Adipocyte (in vitro differentiated cells): Measurements from ENCODE around the gene FTL.
A peak's percentile ranks its signal among the peaks of the same experiment; 100 is the strongest.

Source experiments
- DNase-seq: peaks from one replicate; pipeline ENCODE4 v3.0.0-alpha.2; 2015; ENCODE audit warnings: low read depth
- H3K27me3 ChIP-seq: replicated peaks from 2 replicates; pipeline ENCODE4 v1.7.0; 2013; ENCODE audit warnings: mild to moderate bottlenecking, low read length, moderate library complexity; ENCODE audit not compliant: control insufficient read depth, insufficient read depth
- H3K36me3 ChIP-seq: 2 replicates; pipeline ENCODE4 v1.7.0; 2013; ENCODE audit warnings: low read length, mild to moderate bottlenecking, moderate library complexity; ENCODE audit not compliant: control insufficient read depth, insufficient read depth, severe bottlenecking
- H3K4me1 ChIP-seq: 2 replicates; pipeline ENCODE4 v1.7.0; 2013; ENCODE audit warnings: mild to moderate bottlenecking, low read length, moderate library complexity; ENCODE audit not compliant: control insufficient read depth, insufficient read depth
- H3K4me3 ChIP-seq: 2 replicates; pipeline ENCODE4 v1.7.0; 2013; ENCODE audit warnings: mild to moderate bottlenecking, low read length, moderate library complexity
- H3K9ac ChIP-seq: 2 replicates; pipeline ENCODE4 v1.7.0; 2013; ENCODE audit warnings: mild to moderate bottlenecking, low read length, moderate library complexity
- H3K9me3 ChIP-seq: 2 replicates; pipeline ENCODE4 v1.7.0; 2013; ENCODE audit warnings: mild to moderate bottlenecking, low read length, moderate library complexity; ENCODE audit not compliant: control insufficient read depth

FTL gene

DNA sequence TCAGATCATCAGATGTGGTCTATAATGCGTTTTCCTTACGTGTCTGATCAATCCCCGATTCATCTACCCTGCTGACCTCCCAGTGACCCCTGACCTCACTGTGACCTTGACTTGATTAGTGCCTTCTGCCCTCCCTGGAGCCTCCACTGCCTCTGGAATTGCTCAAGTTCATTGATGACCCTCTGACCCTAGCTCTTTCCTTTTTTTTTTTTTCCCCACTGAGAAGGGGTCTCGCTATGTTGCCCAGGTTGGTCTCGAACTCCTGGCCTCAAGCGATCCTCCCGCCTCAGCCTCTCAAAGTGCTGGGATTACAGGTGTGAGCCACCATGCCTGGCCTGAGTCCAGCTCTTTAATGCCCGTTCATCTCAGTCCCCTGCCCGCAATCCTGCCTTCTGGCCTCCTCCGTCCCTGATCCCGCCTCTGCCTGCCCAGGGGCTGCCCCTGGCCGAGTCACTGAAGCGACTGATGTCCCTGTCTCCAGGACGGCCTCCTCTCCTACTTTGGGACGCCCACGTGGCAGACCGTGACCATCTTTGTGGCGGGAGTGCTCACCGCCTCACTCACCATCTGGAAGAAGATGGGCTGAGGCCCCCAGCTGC is 4.0 kb upstream of the FTL start:
- no peak for DNase-seq
- Histone ChIP-seq H3K9me3 (no peaks in the 10 kb centered on the region), H3K36me3 (peaks cover 16% of the 10 kb centered on the region), H3K4me1 (peaks cover 30% of the 10 kb centered on the region), H3K9ac (no peak overlapping the region), H3K4me3 (no peak overlapping the region), H3K27me3 (no peaks in the 10 kb centered on the region)

DNA sequence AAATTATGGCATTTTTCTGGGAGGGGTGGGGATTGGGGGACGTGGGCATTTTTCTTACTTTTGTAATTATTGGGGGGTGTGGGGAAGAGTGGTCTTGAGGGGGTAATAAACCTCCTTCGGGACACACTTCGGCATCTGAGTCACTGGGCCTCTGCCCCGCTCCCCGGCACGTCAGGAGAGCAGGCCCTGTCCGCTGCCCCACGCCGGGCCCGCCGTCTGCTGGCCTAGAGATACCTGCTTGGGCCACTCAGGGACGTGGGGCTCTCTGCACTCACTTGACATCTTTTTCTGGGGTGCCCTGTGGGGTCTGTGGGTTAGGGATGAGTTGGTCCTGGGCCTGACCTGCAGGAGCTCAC is 3.5 kb upstream of the FTL start:
- H3K4me3 ChIP-seq: no peak overlapping the region
- peaks cover 27% of the 10 kb centered on the region for H3K4me1 ChIP-seq
- H3K36me3 ChIP-seq: peaks cover 18% of the 10 kb centered on the region

DNA sequence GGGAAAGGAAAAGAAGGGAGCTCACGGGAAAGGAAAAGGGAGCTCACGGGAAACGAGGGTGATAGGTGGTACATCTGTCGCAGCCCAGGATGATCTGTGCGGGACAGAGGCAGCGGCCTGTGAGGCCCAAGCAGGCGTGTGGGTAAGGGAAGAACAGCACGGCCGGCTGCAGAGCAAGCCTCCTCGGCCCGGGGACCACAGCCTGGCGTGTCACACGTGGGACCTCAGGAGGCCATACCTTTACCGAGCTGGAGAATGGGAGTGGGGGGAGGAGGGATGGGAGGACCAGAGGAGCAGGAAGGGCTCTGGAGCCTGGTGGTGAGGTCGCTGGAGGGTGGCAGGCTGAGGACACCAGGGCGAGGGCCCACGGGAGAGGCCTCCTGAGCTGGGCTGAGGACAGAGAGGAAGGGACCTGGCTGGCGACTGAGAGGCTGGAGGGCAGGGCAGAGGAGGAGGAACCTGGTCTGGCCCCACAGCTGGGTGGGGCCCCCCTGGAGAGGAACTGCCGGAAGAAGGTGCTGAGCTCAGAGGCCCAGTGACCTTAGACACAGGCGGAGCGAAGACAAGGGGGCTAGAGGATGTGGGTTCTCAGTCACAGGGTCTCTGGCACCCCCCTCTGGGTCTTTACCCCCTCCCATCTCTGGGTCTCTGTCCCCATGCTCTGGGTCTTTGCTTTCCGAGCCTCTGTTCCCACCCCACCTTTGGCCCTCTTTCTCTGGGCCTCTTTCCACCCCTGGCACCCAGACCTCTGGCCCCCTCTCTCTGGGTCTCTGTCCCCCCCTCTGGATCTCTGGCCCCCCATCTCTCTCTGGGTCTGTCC is 2.9 kb upstream of the FTL start:
- Histone ChIP-seq H3K4me1 (peaks cover 31% of the 10 kb centered on the region), H3K4me3 (no peak overlapping the region), H3K9me3 (no peaks in the 10 kb centered on the region), H3K9ac (peak overlapping the region; percentile 37), H3K27me3 (no peaks in the 10 kb centered on the region), H3K36me3 (peaks cover 22% of the 10 kb centered on the region)
- peak; percentile 33 for DNase-seq

More for the DNA sequence above, 3.5 kb upstream of the FTL start:
- DNase-seq: no peak
- no peak overlapping the region for H3K9ac ChIP-seq
- no peaks in the 10 kb centered on the region for H3K27me3 ChIP-seq
- H3K9me3 ChIP-seq: no peaks in the 10 kb centered on the region

DNA sequence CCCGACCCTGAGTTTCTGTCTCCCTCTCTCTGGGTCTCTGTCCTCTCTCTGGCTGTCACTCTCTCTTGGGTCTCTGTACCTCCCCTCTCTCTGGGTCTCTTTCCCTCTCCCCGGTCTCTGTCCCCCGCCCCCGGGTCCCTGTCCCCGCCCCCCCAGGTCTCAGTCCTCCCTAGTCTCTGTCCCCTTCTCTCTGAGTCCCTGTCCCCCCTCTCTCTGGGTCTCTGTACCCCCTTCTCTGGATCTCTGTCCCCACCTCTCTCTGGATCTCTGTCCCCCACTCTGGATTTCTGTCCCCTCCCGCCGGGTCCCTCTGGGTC is 2.3 kb upstream of the FTL start:
- no peaks in the 10 kb centered on the region for H3K9me3 ChIP-seq
- peak overlapping the region; percentile 37 for H3K9ac ChIP-seq
- no peak for DNase-seq
- H3K27me3 ChIP-seq: no peaks in the 10 kb centered on the region
- peaks cover 37% of the 10 kb centered on the region for H3K4me1 ChIP-seq
- H3K36me3 ChIP-seq: peaks cover 22% of the 10 kb centered on the region
- no peak overlapping the region for H3K4me3 ChIP-seq

DNA sequence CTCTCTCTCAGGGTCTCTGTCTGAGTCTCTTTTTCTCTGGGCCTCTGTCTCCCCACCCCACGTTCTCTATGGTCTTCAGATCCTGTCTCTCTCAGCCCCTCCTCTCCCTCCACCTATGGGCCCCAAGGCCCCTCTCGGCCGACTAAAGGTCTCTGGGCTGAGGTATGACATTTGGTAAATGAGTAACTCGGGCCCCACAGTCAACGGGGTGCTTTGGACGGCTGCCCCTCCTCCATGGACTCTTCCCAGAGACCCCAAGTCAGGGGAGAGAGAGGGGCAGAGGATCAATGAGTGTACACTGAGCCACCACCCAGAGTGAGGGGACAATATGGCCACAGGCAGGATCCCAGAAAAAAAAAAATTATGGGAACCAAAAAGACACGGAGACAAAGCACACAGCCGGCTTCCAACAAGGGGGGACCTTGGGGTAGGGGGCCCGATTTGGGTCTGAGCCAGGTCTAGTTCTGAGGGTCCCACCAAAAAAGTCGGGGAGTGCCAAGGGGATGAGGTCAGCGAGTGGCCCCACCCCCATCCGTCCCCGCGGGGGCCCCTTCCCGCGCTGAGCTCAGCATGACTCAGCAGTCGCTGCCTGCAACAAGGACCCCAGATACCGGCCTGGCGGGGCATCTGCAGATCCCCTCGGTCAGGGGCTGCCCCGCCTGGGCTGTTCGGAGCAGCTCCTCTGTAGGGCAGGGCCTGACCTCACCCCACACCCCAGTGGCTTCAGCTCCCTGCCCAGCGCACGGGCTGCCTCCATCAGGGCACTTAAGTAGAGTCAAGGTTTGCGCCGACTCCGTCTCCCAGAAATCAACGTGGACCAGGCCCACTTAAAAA is 1.5 kb upstream of the FTL start:
- Histone ChIP-seq H3K36me3 (peaks cover 25% of the 10 kb centered on the region), H3K9me3 (no peaks in the 10 kb centered on the region), H3K4me3 (peak overlapping the region; percentile 74), H3K9ac (peak overlapping the region; percentile 90), H3K27me3 (no peaks in the 10 kb centered on the region), H3K4me1 (peaks cover 45% of the 10 kb centered on the region)
- DNase-seq: peak; percentile 81

DNA sequence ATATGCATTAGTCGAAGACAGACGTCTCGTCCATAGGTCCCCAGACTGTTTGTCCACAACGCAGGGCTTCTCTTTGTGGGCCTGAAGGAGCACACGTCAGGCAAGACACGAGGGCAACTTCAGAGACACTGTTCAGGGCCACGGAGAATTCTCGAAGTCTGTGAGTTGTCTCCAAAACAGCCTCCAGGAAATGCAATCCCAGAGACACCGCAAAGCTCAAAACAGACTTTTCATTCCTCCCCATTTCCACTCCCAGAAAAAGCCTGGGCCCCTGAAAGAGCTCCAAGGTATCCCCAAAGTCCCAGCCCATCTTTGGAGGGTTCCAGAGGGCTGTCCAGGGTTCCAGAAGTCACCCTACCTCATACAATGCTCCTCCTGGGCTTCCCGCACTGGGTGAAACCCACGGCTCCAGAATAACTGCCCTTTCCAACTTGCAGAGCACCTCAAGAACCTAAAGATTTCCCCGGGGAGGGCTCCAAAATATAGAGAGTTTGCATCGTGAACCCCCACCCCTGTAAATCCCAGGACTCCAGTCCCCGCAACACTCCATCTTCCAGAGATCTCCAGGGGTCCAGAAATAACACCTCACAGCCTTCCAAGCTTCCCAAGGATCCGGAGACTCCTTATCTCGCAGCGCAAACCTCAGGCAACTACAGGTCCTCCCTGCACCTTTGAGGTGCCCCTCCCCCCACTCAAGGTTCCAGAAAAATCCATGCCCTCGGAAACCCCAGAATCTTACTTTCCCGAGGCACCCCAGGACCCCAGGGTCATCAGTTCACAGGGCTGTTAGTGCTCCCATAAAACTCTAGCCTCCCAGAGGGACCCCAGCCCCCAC is 687 bp upstream of the FTL start:
- Histone ChIP-seq H3K9me3 (no peaks in the 10 kb centered on the region), H3K4me1 (peaks cover 53% of the 10 kb centered on the region), H3K4me3 (peak overlapping the region; percentile 74), H3K27me3 (no peaks in the 10 kb centered on the region), H3K9ac (peak overlapping the region; percentile 90), H3K36me3 (peaks cover 34% of the 10 kb centered on the region)
- DNase-seq: peak; percentile 61

DNA sequence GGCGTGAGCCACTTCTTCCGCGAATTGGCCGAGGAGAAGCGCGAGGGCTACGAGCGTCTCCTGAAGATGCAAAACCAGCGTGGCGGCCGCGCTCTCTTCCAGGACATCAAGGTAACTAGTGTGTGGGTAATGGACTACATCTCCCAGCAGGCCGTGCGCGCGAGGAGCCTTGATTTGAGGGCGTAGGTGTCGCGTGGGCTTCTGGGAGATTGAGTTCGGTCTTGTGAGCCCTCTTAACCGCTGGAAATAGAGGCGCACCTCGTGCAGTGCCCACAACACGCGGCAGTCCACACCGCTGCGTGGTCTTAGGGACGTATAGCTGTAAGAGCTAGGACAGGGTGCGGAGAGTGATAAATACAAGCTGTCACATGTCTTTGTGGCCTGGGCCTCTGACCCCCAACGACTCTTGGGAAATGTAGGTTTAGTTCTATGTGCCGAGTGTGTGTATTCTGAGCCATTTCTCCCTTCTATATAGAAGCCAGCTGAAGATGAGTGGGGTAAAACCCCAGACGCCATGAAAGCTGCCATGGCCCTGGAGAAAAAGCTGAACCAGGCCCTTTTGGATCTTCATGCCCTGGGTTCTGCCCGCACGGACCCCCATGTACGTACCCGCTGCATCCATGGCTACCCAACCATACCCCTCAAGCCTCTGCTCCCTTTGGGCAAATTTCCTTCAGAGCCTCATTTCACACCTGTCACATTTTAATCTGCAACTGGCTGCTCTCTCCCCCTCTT is 864 bp downstream of the FTL start:
- Histone ChIP-seq H3K27me3 (no peaks in the 10 kb centered on the region), H3K9ac (peak overlapping the region; percentile 95), H3K36me3 (peaks cover 47% of the 10 kb centered on the region), H3K4me3 (peak overlapping the region; percentile 91), H3K4me1 (peaks cover 61% of the 10 kb centered on the region), H3K9me3 (no peaks in the 10 kb centered on the region)
- DNase-seq: peak; percentile 80

DNA sequence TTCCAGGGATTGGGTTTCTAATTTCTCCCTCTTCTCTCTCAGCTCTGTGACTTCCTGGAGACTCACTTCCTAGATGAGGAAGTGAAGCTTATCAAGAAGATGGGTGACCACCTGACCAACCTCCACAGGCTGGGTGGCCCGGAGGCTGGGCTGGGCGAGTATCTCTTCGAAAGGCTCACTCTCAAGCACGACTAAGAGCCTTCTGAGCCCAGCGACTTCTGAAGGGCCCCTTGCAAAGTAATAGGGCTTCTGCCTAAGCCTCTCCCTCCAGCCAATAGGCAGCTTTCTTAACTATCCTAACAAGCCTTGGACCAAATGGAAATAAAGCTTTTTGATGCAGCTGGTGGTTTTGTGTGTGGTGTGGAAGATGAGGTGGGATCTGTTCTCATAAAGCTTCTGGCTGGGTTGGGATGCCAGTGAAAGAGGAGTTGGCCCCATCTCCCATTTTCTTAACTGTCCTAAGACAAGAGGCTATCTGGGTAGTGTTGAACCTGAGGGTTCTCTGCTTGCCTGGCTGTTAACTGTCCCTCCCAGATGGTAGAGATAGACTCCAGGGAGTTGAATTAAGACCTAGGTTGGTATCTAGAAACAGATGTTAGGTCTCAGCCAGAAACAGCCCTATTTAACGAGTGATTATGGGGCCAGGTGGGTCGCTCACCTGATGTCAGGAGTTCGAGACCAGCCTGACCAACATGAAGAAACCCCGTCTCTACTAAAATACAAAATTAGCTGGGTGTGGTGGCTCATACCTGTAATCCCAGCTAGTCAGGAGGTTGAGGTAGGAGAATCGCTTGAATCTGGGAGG is 1.6 kb downstream of the FTL start:
- Histone ChIP-seq H3K4me1 (peaks cover 60% of the 10 kb centered on the region), H3K4me3 (peak overlapping the region; percentile 91), H3K9me3 (no peaks in the 10 kb centered on the region), H3K9ac (peak overlapping the region; percentile 95), H3K27me3 (no peaks in the 10 kb centered on the region), H3K36me3 (peaks cover 47% of the 10 kb centered on the region)
- DNase-seq: peak; percentile 45

DNA sequence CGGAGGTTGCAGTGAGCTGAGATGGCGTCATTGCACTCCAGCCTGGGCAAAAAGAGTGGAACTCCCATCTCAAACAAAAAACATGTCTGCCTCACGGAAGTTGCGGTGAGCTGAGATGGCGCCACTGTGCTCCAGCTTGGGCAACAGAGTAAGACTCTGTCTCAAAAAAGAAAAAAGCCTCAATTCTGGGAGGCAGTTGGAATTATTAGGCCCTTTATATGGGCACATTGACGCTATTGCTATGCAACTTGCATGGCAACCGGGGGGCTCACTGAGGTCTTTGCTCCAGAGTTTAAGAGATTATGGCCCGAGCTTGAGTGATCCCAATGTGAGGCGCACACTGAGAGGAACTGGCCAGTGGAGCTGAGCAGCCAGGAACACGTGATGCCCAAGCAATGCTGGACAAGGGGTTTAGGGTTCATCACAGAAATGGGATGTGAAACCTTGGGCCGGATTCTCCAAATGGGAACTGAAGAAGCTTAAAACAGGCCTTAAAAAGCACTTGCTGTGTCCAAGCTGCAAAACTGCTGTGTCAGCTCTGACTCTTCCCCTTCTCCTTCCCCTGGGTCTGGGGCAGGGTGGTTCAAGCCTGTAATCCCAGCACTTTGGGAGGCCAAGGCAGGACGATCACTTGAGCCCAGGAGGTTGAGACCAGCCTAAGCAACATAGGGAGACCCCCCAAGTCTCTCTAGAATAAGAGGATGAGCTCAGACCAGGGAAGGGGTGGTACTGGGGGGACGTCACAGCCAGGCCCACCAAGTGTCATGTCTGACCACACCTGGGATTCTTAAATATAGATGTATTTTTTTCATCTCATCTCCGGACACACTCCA is 2.5 kb downstream of the FTL start:
- peak; percentile 74 for DNase-seq

More for the DNA sequence above, 2.5 kb downstream of the FTL start:
- H3K27me3 ChIP-seq: no peaks in the 10 kb centered on the region
- H3K36me3 ChIP-seq: peaks cover 53% of the 10 kb centered on the region
- H3K9ac ChIP-seq: peak overlapping the region; percentile 95
- peak overlapping the region; percentile 91 for H3K4me3 ChIP-seq
- no peaks in the 10 kb centered on the region for H3K9me3 ChIP-seq
- H3K4me1 ChIP-seq: peaks cover 52% of the 10 kb centered on the region
